ENCODE data around the gene LRBA. TPM values are rescaled to one million over a fixed set of nuclear protein-coding genes. Genes with fewer than 3 reads are reported as not detected.
A peak's percentile ranks its signal among the peaks of the same experiment; 100 is the strongest.

The LRBA gene
- polyA plus RNA-seq, 4 donors: 14.9 to 62.2 (median 19.6) TPM

GRCh38 chr4:150237110-150237872 is 777.8 kb downstream of the LRBA start:
- H3K4me3 ChIP-seq (ENCODE audit: low read depth in 1 of 3, low read length in 3 of 3): no peak overlapping the region
- peaks cover 0 to 6% (median 0%) of the 10 kb centered on the region in 3 donors for H3K27me3 ChIP-seq (ENCODE audit: control insufficient read depth in 3 of 3, insufficient read depth in 3 of 3, low read length in 3 of 3)
- WGBS, 3 donors: 49 to 55% (median 54%) methylated on average over 6 of the region's 6 CpGs
- H3K4me1 ChIP-seq (ENCODE audit: control insufficient read depth in 3 of 3, insufficient read depth in 2 of 3, low read depth in 1 of 3, low read length in 2 of 3): no peaks in the 10 kb centered on the region
- peaks cover 0 to 4% (median 0%) of the 10 kb centered on the region in 3 donors for H3K36me3 ChIP-seq (ENCODE audit: control insufficient read depth in 3 of 3, insufficient read depth in 2 of 3, low read depth in 1 of 3, low read length in 3 of 3)
- no peak for DNase-seq
- no peak for FAIRE-seq
- no peak overlapping the region for H3K27ac ChIP-seq (ENCODE audit: low read depth in 1 of 3, low read length in 2 of 3)
- H3K9me3 ChIP-seq (ENCODE audit: control insufficient read depth in 2 of 2, insufficient read depth in 1 of 2, low read depth in 1 of 2, low read length in 1 of 2): no peaks in the 10 kb centered on the region

GRCh38 chr4:150236626-150237025 is 778.5 kb downstream of the LRBA start:
- DNase-seq (no peak), FAIRE-seq (no peak)
- H3K27ac ChIP-seq (ENCODE audit: low read depth in 1 of 3, low read length in 2 of 3): peak overlapping the region in 1 of 3 donors; percentile 21
- H3K27me3 ChIP-seq (ENCODE audit: control insufficient read depth in 3 of 3, insufficient read depth in 3 of 3, low read length in 3 of 3): peaks cover 0 to 6% (median 0%) of the 10 kb centered on the region in 3 donors
- H3K4me1 ChIP-seq (ENCODE audit: control insufficient read depth in 3 of 3, insufficient read depth in 2 of 3, low read depth in 1 of 3, low read length in 2 of 3): no peaks in the 10 kb centered on the region
- no peak overlapping the region for H3K4me3 ChIP-seq (ENCODE audit: low read depth in 1 of 3, low read length in 3 of 3)
- peaks cover 0 to 4% (median 0%) of the 10 kb centered on the region in 3 donors for H3K36me3 ChIP-seq (ENCODE audit: control insufficient read depth in 3 of 3, insufficient read depth in 2 of 3, low read depth in 1 of 3, low read length in 3 of 3)
- H3K9me3 ChIP-seq (ENCODE audit: control insufficient read depth in 2 of 2, insufficient read depth in 1 of 2, low read depth in 1 of 2, low read length in 1 of 2): no peaks in the 10 kb centered on the region

DNA sequence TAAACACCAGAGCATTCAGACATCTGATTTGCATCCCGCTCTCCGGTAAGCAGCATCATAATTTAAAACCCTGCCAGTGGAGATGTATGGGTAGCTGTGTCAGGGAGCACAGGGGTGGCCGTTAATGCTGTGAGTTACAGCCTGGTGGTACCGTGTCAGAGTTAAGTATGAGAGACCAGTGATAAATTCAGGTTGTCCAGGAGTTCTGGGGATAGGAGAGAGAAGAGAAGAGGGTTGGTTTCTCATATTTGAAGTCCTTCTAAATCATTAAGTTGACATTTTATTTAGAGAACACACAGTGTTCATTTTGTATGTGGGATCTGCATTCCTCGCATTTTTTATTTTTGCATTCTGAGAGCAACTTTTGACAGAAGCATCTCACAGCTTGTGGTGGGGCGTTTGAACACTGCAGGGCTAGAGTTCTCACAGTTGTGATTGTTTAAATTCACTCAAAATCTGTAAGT is 779.2 kb downstream of the LRBA start:
- Histone ChIP-seq H3K36me3 (ENCODE audit: control insufficient read depth in 3 of 3, insufficient read depth in 2 of 3, low read depth in 1 of 3, low read length in 3 of 3) (peaks cover 0 to 4% (median 0%) of the 10 kb centered on the region in 3 donors), H3K4me3 (ENCODE audit: low read depth in 1 of 3, low read length in 3 of 3) (no peak overlapping the region), H3K27ac (ENCODE audit: low read depth in 1 of 3, low read length in 2 of 3) (peak overlapping the region in 1 of 3 donors; percentile 11), H3K9me3 (ENCODE audit: control insufficient read depth in 2 of 2, insufficient read depth in 1 of 2, low read depth in 1 of 2, low read length in 1 of 2) (no peaks in the 10 kb centered on the region), H3K27me3 (ENCODE audit: control insufficient read depth in 3 of 3, insufficient read depth in 3 of 3, low read length in 3 of 3) (peaks cover 0 to 6% (median 0%) of the 10 kb centered on the region in 3 donors), H3K4me1 (ENCODE audit: control insufficient read depth in 3 of 3, insufficient read depth in 2 of 3, low read depth in 1 of 3, low read length in 2 of 3) (no peaks in the 10 kb centered on the region)
- no peak for DNase-seq
- no peak for FAIRE-seq
- 69 to 87% (median 72%) methylated on average over 6 of the region's 6 CpGs for WGBS, 3 donors

- no peak for FAIRE-seq
- Histone ChIP-seq H3K4me3 (ENCODE audit: low read depth in 1 of 3, low read length in 3 of 3) (no peak overlapping the region), H3K27ac (ENCODE audit: low read depth in 1 of 3, low read length in 2 of 3) (peak overlapping the region in 1 of 3 donors; percentile 39), H3K36me3 (ENCODE audit: control insufficient read depth in 3 of 3, insufficient read depth in 2 of 3, low read depth in 1 of 3, low read length in 3 of 3) (peaks cover 0 to 4% (median 0%) of the 10 kb centered on the region in 3 donors), H3K4me1 (ENCODE audit: control insufficient read depth in 3 of 3, insufficient read depth in 2 of 3, low read depth in 1 of 3, low read length in 2 of 3) (no peaks in the 10 kb centered on the region), H3K27me3 (ENCODE audit: control insufficient read depth in 3 of 3, insufficient read depth in 3 of 3, low read length in 3 of 3) (peaks cover 0 to 6% (median 0%) of the 10 kb centered on the region in 3 donors), H3K9me3 (ENCODE audit: control insufficient read depth in 2 of 2, insufficient read depth in 1 of 2, low read depth in 1 of 2, low read length in 1 of 2) (no peaks in the 10 kb centered on the region)
- DNase-seq: no peak
- WGBS, 3 donors: 82 to 86% (median 84%) methylated on average over 5 of the region's 5 CpGs
Measured at GRCh38 chr4:150235317-150235716, 779.8 kb downstream of the LRBA start.

DNA sequence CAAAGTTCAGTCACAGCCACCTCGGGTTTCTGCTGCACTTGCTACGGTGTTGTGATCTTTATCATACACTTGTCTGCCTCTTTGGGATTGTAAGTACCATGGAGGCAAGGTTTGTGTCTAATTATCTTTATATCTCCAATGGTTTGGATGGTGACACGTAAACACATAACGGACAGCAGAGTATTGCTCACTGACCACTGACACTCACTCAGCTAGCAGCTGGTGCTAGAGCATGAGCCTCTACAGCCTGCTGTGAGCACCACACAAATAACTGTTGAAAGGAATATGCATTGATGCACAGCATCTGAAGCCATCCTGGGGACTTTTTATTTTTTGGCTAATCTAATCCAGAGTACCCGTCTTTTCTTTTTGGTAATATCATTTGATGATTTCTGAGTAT is 780.8 kb downstream of the LRBA start:
- peaks cover 0 to 6% (median 0%) of the 10 kb centered on the region in 3 donors for H3K27me3 ChIP-seq (ENCODE audit: control insufficient read depth in 3 of 3, insufficient read depth in 3 of 3, low read length in 3 of 3)
- H3K4me1 ChIP-seq (ENCODE audit: control insufficient read depth in 3 of 3, insufficient read depth in 2 of 3, low read depth in 1 of 3, low read length in 2 of 3): no peaks in the 10 kb centered on the region
- DNase-seq (no peak), FAIRE-seq (no peak)
- peaks cover 0 to 4% (median 0%) of the 10 kb centered on the region in 3 donors for H3K36me3 ChIP-seq (ENCODE audit: control insufficient read depth in 3 of 3, insufficient read depth in 2 of 3, low read depth in 1 of 3, low read length in 3 of 3)
- WGBS, 3 donors: 80 to 88% (median 81%) methylated on average over 5 of the region's 5 CpGs
- no peak overlapping the region for H3K4me3 ChIP-seq (ENCODE audit: low read depth in 1 of 3, low read length in 3 of 3)
- H3K9me3 ChIP-seq (ENCODE audit: control insufficient read depth in 2 of 2, insufficient read depth in 1 of 2, low read depth in 1 of 2, low read length in 1 of 2): no peaks in the 10 kb centered on the region
- H3K27ac ChIP-seq (ENCODE audit: low read depth in 1 of 3, low read length in 2 of 3): no peak overlapping the region

- no peak overlapping the region for H3K4me3 ChIP-seq (ENCODE audit: low read depth in 1 of 3, low read length in 3 of 3)
- WGBS, 3 donors: 73 to 78% (median 77%) methylated on average over 6 of the region's 6 CpGs
- no peak overlapping the region for H3K27ac ChIP-seq (ENCODE audit: low read depth in 1 of 3, low read length in 2 of 3)
- no peaks in the 10 kb centered on the region for H3K4me1 ChIP-seq (ENCODE audit: control insufficient read depth in 3 of 3, insufficient read depth in 2 of 3, low read depth in 1 of 3, low read length in 2 of 3)
- no peak for DNase-seq
- peaks cover 0 to 4% (median 0%) of the 10 kb centered on the region in 3 donors for H3K36me3 ChIP-seq (ENCODE audit: control insufficient read depth in 3 of 3, insufficient read depth in 2 of 3, low read depth in 1 of 3, low read length in 3 of 3)
- H3K9me3 ChIP-seq (ENCODE audit: control insufficient read depth in 2 of 2, insufficient read depth in 1 of 2, low read depth in 1 of 2, low read length in 1 of 2): no peaks in the 10 kb centered on the region
- no peak for FAIRE-seq
- H3K27me3 ChIP-seq (ENCODE audit: control insufficient read depth in 3 of 3, insufficient read depth in 3 of 3, low read length in 3 of 3): peaks cover 0 to 6% (median 0%) of the 10 kb centered on the region in 3 donors
Measured at GRCh38 chr4:150232029-150232428, 783.1 kb downstream of the LRBA start.

- no peak overlapping the region for H3K27ac ChIP-seq (ENCODE audit: low read depth in 1 of 3, low read length in 2 of 3)
- no peaks in the 10 kb centered on the region for H3K9me3 ChIP-seq (ENCODE audit: control insufficient read depth in 2 of 2, insufficient read depth in 1 of 2, low read depth in 1 of 2, low read length in 1 of 2)
- no peaks in the 10 kb centered on the region for H3K4me1 ChIP-seq (ENCODE audit: control insufficient read depth in 3 of 3, insufficient read depth in 2 of 3, low read depth in 1 of 3, low read length in 2 of 3)
- peaks cover 0 to 4% (median 0%) of the 10 kb centered on the region in 3 donors for H3K36me3 ChIP-seq (ENCODE audit: control insufficient read depth in 3 of 3, insufficient read depth in 2 of 3, low read depth in 1 of 3, low read length in 3 of 3)
- FAIRE-seq (no peak), DNase-seq (no peak)
- WGBS, 3 donors: 78 to 82% (median 81%) methylated on average over 4 of the region's 4 CpGs
- H3K4me3 ChIP-seq (ENCODE audit: low read depth in 1 of 3, low read length in 3 of 3): no peak overlapping the region
- peaks cover 0 to 6% (median 0%) of the 10 kb centered on the region in 3 donors for H3K27me3 ChIP-seq (ENCODE audit: control insufficient read depth in 3 of 3, insufficient read depth in 3 of 3, low read length in 3 of 3)
Measured at GRCh38 chr4:150231107-150231770, 783.8 kb downstream of the LRBA start.

GRCh38 chr4:150230561-150230960 is 784.5 kb downstream of the LRBA start:
- WGBS, 3 donors: 64 to 87% (median 72%) methylated on average over 2 of the region's 2 CpGs
- no peak overlapping the region for H3K27ac ChIP-seq (ENCODE audit: low read depth in 1 of 3, low read length in 2 of 3)
- no peaks in the 10 kb centered on the region for H3K9me3 ChIP-seq (ENCODE audit: control insufficient read depth in 2 of 2, insufficient read depth in 1 of 2, low read depth in 1 of 2, low read length in 1 of 2)
- H3K27me3 ChIP-seq (ENCODE audit: control insufficient read depth in 3 of 3, insufficient read depth in 3 of 3, low read length in 3 of 3): peaks cover 0 to 6% (median 0%) of the 10 kb centered on the region in 3 donors
- no peak for DNase-seq
- no peak overlapping the region for H3K4me3 ChIP-seq (ENCODE audit: low read depth in 1 of 3, low read length in 3 of 3)
- H3K4me1 ChIP-seq (ENCODE audit: control insufficient read depth in 3 of 3, insufficient read depth in 2 of 3, low read depth in 1 of 3, low read length in 2 of 3): no peaks in the 10 kb centered on the region
- H3K36me3 ChIP-seq (ENCODE audit: control insufficient read depth in 3 of 3, insufficient read depth in 2 of 3, low read depth in 1 of 3, low read length in 3 of 3): peaks cover 0 to 4% (median 0%) of the 10 kb centered on the region in 3 donors
- FAIRE-seq: no peak
